HG03135 (cell line): Measurements from ENCODE around the gene ILK.
A peak's percentile ranks its signal among the peaks of the same experiment; 100 is the strongest.

ENCODE experiments used
- ATAC-seq: cut with Tn5 transposase; IDR thresholded peaks from one replicate; pipeline ENCODE4 v1.9.1; 2021; ENCODE audit warnings: mild to moderate bottlenecking, moderate library complexity; ENCODE audit not compliant: unreplicated experiment

The ILK gene

DNA sequence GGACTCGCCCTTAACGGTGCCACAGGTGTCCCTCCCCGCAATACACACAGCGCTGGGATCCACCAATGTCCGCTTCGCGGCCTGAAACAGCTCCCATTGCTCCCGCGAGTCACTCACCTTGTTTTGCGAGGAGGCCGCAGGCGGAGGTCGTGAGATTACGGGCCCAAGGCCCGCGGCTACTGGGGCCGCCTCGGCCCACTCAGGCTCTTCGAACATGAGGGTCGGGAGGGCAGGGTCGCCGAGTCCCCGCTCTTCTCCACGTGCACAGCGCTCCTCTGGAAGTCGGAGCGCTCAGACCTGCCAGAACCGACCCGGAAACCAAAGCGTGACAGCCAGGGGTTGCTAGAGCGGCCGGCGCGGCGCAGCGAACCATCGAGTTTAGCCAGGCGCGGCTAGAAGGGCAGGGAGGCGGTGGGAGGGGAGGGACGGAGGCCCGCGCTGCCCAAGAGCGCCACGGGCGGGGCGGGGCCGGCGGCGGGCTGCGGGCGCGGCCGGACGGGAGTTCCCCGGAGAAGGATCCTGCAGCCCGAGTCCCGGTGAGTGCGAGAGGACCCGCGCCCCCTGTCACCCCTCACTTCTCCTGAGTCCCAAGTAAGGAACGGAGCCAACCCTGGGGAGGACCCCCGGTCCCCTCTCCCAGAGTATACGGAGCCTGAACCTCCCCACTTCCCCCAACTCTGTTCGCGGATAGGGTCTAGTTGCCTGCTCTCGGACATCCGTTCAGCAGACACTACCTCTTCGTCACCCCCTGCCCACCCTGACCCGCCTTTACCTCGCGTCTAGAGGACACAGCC lies at the start of gene ILK, which contains the start of gene RRP8:
TSS of gene ILK (plus strand) at position 488 of the 794 bp plus-strand sequence. CDS start 498 bp downstream, outside the sequence.
TSS of gene RRP8 (minus strand) at position 330 of the 794 bp plus-strand sequence. CDS start at position 216, 114 bp downstream.
- ATAC-seq = peak; percentile 72

DNA sequence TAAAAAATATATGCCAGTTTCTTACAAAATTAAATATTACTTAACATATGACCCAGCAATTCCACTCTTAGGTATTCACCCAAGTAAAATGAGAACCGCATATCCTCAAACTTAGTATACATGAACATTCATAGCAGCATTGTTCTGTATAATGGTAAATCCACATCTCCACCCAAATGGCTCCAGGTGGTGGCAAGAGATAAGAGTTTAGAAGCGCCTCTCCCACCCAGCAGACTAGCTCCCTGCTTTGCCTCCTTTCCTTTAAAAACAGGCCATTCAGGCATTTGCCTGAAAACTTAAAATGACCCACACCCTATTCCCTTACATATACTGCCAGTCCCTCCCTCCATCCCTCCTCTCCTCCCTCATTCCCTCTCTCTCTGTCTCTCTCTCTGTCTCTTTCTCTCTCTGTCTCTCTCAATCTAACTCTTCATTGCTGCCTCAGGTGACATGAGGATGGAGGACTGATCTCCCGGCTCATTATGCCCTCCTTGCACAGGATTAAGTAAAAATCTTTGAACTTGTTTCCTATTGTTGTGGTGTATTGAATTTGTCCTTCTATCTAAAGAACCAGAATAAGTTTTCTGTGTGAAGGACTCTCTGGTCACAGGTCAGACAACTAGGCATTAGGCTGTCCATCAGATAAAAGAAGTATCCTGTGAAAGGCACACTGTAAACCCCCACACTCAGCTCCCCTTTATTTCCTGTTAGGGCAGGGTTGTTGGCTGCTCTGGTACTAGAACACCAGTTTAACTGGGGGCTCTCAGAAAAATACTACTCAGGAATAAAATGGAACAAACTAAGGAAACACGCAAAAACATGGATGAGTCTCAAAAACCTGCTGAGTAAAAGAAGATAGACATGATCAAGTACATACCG lies 48.5 kb upstream of the ILK start:
- ATAC-seq = no peak

DNA sequence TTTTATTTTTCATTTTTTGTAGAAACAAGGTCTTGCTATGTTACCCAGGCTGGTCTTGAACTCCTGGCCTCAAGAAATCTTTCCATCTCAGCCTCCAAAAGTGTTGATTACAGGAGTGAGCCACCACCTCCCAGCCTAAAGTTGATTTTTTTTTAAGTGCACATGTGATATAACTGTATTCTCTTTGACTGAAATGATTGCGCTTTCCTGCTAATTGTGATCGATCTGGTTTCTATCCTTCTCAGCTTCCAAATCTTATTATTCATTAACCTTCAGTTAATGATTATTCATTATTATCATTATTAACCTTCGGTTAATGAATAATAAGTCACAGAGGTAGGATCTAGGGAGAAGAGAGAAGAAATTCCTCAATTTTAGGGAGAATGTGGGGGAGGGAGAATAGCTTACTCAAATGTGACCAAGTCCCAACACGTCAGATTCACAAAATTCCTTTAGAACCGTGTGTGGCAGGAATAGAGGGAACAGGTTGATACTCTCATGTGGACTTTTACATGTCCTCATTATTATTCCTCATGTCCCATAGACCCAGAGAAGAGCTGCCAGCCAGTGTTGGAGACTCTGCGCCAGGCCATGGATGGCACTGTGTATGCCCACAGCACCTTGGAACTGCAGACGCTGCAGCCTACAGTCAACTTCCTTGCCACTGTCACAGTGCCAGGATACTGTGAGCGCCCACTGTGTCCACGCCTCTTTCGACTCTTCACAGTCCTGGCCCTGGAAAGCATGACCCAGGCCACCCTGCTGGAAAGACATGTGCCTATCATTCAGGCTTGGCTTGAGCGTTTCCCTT lies 47.2 kb upstream of the ILK start:
- no peak for ATAC-seq

DNA sequence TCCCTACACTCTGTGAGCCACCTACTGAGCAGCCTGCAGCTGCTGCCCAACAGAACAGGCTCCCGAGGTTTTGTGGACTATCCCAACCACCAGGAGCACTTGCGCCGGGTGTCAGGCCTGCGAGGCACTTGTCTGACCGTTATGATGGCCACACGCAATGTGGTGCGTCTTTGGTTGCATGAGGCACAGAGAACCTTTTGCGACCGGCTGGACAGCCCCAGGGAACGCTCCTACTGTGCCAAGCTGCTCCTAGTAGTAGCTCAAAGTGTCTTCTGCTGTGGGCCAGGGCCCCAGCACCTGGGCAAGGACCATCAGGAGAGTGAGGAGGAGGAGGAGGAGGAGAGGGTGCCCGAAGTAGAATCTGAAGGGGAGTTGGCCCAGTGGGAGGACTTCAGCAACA lies 46.5 kb upstream of the ILK start:
- no peak for ATAC-seq

DNA sequence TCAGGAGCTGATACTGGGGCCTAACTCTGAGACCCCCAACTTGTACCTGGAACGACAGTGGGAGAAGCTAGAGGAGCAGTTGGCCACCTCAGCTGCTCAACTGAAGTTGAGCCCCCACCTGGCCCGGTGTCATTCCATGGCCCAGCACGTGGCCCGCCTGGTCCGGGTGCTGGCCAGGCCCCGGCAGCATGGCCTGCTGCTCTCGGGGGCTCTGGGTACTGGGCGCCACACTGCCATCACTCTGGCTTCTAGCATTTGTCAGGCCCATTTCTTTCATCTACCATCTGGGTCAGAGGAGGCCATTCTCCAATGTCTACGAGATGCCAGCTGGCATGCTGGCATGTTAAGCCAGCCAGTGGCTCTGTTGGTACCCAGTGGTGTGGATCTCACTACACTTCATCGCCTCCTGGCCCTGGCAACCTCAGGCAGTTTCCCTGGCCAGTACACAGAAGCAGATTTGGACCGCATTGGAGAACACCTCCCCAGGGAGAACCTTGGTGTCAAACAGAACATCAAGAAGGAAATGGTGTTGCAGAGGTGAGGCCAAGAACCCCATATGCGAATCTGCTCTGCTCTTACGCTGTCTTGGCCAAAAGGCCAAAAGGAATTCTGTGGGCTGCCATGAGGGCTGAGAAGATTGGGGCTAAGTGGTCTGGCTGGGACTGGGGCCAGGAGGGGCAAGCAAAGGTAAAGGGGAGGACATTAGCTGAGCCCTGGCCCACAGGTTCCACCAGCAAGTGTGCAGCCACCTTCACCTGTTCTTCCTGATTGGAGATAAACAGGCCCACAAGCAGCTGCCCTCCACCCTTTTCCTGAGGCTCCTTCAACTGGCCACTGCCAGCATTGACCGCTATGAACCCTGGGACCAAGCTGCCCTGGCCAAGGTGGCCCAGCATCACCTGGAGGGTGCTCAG lies 45.6 kb upstream of the ILK start:
- ATAC-seq = no peak

DNA sequence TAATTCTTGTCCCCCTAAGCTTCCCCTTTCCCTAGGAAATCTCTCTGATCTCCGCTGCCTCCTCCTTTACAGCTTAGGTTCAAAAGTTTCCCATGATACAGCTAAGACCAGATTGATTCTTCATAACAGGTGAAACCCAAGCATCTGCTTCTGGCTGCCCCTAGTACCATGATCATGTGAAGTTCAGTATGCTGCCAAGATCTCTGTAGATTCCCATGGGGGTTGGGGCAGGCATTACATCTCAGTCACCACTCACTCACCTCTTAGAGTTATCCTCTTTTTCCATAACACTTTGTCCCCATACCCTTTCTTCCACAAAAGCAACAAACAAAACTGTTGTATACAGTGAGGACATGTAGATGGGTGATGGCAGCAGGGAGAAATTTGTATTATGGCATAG lies 44.2 kb upstream of the ILK start:
- ATAC-seq = no peak

DNA sequence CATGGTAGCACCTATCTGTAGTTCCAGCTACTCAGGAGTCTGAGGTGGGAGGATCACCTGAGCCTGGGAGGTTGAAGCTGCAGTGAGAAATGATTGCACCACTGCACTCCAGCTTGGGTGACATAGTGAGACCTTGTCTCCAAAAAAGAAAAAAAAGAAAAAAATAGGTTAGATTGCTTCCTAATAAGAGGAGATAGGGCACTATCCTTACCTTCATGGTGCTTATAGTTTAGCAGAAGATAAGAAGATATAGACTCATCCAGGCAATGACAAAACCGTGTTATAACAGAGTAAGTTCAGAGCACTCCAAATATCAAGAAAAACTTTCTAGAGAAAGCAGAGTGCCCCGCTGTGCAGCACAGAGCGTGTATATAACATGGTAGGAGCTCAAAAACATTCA lies 42.3 kb upstream of the ILK start:
- no peak for ATAC-seq

DNA sequence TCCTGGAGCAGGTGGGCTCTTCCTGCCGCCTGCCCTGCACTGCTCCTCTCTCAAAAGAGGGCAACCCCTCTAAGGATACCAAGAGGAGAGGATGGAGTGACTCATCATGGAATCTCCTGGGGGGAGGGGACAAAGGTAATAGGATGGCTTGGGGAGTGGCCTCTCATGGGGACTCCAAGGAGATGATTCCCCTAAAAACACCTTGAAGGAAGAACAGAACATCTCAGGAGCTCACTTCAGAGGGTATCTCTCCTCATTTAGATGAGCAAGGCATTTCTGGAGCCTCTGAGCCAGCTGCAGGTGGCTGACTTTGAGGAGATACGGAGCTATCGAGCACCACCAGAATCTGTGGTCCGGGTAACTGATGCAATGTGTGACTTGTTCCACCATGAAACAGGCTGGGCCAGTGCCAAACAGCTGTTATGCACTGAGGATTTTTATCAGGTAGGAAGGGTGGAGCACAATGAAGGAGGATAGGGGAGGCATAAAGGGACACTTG lies 40.4 kb upstream of the ILK start:
- no peak for ATAC-seq

DNA sequence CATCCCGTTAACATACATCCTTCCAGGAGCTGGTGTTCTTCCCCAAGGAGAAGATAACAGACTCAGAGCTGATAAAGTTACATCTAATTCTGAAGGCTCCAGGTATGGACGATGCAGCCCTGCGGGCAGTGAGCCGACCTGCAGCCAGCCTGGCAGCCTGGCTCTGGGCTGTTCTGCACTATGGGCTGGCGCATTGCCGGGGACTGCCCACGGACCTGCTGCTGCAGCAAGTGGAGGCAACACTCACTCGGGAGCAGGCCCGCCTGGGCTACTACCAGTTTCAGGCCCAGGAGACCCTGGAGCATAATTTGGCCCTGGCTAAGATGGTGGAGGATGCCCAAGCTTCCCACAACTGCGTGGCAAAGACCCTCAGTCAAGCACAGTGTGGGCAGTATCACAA lies 39.9 kb upstream of the ILK start:
- ATAC-seq = no peak

DNA sequence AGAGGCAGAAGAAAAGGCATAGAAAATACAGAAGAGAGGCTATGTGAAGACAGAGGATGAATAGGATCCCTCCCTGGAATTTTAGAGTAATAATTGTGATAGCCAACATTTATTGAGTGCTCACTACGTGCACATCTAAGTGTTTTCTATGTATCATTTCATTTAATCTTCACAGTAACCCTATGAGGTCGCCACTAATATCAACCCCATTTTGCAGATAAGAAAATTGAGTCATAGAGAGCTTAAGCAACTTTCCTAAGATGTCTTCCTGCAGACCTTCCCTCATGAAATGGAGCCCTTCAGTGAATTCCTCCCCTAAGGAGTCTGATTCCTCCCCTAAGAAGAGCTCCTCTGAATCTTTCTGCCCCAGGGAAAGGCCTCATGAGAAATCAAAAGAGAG lies 38.2 kb upstream of the ILK start:
- ATAC-seq = no peak

DNA sequence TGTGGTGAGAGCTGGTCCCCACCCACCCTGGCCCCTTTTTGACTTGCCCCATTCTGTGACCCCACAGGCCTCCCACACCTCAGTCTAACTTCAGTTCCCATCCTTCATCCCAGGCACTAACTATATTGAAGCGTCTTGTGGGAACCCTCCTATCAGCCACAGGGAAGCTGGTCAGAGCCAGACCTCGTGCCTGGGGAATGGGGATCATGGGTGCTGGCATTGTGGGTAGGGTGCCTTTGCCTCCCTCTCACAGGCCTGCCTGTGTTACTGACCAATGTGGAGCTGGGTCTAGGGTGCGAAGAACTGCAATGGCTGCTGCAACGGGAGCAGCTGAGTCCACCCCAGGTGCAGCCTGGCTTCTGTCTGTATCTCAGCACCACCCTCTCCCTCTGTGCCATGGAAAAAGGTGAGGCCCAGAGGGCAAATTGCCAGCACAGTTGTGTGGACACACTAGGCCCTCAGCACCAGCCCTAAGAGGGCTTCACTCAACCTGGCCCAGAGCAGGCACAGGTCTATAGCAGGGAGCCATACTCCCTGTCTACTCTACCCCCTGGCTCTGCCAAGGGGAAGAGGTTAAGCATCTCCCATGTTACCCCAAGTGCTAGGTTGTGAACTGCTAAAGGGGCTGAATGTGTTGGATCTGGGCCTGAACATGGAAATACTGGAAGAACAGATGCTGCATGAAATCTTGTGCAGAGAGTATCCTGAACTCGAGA lies 37.4 kb upstream of the ILK start:
- no peak for ATAC-seq

DNA sequence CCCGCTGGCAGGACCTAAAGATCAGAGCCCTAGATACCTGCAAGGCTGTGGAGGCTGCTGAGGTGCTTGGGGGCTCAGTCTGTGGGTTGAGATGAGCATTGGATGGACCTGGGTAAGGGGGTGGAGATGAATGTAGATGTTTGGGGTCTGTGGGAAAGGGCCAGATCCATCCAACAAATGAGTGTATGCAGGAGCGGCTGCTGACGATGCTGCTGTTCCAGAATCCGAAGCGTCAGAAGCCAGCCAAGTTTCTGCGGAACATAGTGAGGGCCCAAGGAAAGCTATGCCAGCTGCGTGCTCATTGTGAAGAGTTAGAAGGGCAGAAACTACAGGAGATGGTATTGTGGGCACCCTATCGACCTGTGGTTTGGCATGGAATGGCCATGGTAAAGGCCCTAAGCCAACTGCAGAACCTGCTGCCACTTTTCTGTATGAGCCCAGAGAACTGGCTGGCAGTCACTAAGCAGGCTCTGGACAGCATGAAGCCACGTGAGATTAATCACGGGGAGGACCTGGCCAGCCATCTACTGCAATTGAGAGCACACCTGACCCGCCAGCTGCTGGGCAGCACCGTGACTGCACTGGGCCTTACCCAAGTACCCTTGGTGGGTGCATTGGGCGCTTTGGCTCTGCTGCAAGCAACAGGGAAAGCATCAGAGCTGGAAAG lies 36.7 kb upstream of the ILK start:
- no peak for ATAC-seq

DNA sequence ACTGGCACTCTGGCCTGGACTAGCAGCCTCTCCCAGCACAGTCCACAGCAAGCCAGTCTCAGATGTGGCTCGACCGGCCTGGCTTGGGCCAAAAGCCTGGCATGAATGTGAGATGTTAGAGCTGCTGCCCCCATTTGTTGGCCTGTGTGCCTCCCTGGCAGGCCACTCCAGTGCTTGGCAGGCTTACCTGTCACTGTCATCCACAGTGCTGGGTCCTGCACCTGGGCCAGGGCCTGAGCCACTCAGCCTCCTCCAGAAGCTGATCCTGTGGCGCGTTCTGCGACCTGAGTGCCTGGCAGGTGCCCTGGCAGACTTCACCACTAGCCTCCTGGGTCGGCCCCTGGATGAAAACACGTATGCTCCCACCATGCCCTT lies 36.2 kb upstream of the ILK start:
- no peak for ATAC-seq

DNA sequence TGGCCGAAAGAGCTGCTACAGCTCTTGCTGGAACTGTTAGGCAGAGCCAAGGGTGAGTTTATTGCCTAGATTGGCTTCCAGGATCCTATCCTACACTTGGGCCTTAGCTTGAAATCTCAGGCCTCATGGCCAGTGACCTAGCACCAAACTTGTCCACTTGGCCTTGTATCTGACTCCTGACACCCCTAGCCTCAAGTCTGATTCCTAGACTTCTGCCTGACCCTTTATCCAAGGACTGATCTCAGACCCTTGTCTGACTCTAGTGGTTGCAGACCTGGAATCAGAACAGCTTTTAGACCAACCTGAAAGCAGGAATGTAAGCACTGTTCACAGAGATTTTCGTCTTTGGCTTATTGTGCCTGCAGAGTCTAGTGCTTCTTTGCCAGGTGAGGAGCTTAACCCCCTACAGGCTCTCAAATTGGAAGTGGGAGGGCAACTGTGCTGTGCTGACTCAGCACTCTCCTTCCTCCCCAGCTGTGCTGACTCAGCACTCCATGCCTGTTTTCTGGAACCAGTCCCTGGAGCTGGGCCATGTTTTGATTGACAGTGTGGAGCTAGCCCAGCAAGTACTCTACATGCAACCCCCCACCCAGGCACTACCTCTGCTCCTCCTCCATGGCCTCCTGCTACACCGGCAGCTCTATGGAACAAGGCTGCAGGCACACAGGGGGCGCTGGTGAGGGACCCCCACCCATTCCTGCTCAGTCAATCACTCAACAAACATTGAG lies 35.2 kb upstream of the ILK start:
- no peak for ATAC-seq

DNA sequence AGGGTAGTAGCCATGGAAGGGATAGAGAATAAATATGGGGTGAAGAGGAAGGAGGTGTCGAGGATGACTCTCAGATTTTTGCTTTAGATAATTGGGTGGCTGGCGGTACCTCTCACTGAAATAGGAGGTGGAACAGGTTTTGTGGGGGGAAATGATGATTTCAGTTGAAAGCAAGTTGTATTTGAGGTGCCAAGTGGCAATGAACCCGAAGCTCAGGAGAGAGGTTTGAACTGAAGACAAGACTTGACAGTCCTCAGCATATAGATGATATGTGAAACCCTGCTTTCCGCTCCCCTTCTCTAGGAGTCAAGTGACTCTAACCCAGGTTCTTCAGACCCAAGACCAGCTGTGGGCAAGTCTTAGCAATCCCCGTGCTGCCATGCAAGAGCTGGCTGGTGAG lies 33.9 kb upstream of the ILK start:
- no peak for ATAC-seq

DNA sequence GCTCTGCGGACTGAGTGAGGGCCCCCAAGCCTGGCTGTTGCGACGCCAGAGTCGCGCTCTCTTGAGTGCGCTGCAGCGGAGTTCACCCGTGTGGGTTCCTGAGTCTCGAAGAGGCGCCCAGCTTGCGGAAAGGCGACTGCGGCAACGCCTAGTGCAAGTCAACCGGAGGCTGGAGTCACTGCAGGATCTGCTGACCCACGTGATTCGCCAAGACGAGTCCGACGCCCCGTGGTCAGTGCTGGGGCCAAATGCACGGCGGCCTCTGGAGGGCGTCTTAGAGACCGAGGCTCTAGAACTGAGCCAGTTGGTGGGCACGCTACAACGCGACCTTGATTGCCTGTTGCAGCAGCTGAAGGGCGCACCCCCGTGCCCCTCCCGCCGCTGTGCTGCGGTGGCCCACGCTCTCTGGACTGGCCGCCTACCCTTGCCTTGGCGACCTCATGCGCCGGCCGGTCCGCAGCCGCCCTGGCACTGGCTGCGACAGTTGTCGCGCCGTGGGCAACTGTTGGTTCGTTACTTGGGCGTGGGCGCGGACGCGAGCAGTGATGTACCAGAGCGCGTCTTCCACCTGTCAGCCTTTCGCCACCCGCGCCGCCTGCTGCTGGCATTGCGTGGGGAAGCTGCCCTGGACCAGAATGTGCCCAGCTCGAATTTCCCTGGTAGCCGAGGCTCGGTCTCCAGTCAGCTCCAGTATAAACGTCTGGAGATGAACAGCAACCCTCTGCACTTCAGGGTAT lies 32.7 kb upstream of the ILK start:
- ATAC-seq = no peak

DNA sequence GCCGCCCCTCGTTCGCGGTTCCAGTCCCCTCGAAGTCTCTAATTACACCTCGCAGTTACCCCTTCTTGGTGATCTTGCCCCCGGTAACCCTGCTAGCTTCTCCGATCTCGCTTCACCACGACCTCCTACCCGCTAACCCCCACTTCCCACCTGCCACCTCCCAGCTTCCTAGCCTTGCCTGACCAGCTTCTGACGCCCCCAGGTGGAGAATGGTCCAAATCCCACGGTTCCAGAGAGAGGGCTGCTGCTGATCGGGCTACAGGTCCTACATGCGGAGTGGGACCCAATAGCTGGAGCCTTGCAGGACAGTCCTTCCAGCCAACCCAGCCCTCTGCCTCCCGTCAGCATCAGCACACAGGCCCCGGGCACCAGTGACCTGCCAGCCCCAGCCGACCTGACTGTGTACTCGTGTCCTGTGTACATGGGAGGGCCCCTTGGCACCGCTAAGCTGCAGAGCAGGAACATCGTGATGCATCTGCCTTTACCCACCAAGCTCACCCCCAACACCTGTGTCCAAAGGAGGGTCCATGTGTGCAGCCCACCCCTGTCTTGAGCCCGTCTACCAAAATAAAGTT lies 32.1 kb upstream of the ILK start:
- ATAC-seq = no peak
